Neural cell (in vitro differentiated cells): ENCODE results near the gene PCBD2. TPM values are rescaled to one million over a fixed set of nuclear protein-coding genes. Genes with fewer than 3 reads are reported as not detected.

ENCODE experiments used
- H2AFZ ChIP-seq: fragments of 200-600, 300-800 bp; sonication (generic), shearing (Covaris generic); 2 replicates; pipeline ENCODE4 v1.6.0; 2014; ENCODE audit warnings: low read depth, mild to moderate bottlenecking, antibody characterized with exemption, low read length, moderate library complexity
- H3F3A ChIP-seq: fragments of 200-600 bp; shearing (Covaris generic); 2 replicates; pipeline ENCODE4 v1.6.1; 2016; ENCODE audit warnings: mild to moderate bottlenecking, moderate library complexity, mixed read lengths, antibody characterized with exemption, low read length; ENCODE audit not compliant: insufficient read depth, poor library complexity, severe bottlenecking
- H3K27ac ChIP-seq: fragments of 200-600, 300-800 bp; sonication (generic), shearing (Covaris generic); 2 replicates; pipeline ENCODE4 v1.5.1; 2014; ENCODE audit warnings: mild to moderate bottlenecking, low read length, moderate library complexity
- H3K27me3 ChIP-seq: fragments of 300-800, 200-600 bp; sonication (generic), shearing (Covaris generic); 2 replicates; pipeline ENCODE4 v1.6.0; 2014; ENCODE audit warnings: mild to moderate bottlenecking, low read depth, low read length, moderate library complexity; ENCODE audit not compliant: insufficient read depth
- H3K36me3 ChIP-seq: fragments of 300-800, 200-600 bp; sonication (generic), shearing (Covaris generic); 2 replicates; pipeline ENCODE4 v1.5.1; 2014; ENCODE audit warnings: mild to moderate bottlenecking, antibody characterized with exemption, low read length, moderate library complexity; ENCODE audit not compliant: insufficient read depth
- H3K4me2 ChIP-seq: fragments of 300-800, 200-600 bp; sonication (generic), shearing (Covaris generic); 2 replicates; pipeline ENCODE4 v1.6.0; 2014; ENCODE audit warnings: mild to moderate bottlenecking, low read length
- H3K4me3 ChIP-seq: fragments of 300-800, 200-600 bp; sonication (generic), shearing (Covaris generic); 2 replicates; pipeline ENCODE4 v1.5.1; 2014; ENCODE audit warnings: mild to moderate bottlenecking, low read length, moderate library complexity
- H3K79me2 ChIP-seq: fragments of 200-600 bp; shearing (Covaris generic); replicated peaks from 2 replicates; pipeline ENCODE4 v1.6.0; 2014; ENCODE audit warnings: mild to moderate bottlenecking, low read length, moderate library complexity; ENCODE audit not compliant: insufficient read depth
- H3K9ac ChIP-seq: fragments of 300-800, 200-600 bp; sonication (generic), shearing (Covaris generic); 2 replicates; pipeline ENCODE4 v1.6.1; 2016; ENCODE audit warnings: mild to moderate bottlenecking, low read length, mixed read lengths
- H3K9me2 ChIP-seq: fragments of 200-600 bp; shearing (Covaris generic); 2 replicates; pipeline ENCODE4 v1.6.1; 2016; ENCODE audit warnings: mild to moderate bottlenecking, low read length, mixed read lengths; ENCODE audit not compliant: insufficient read depth
- H3K9me3 ChIP-seq: fragments of 200-600, 300-800 bp; sonication (generic), shearing (Covaris generic); 2 replicates; pipeline ENCODE4 v1.6.1; 2016; ENCODE audit warnings: mild to moderate bottlenecking, mixed run types, low read length, moderate library complexity, mixed read lengths
- H4K20me1 ChIP-seq: fragments of 200-600 bp; shearing (Covaris generic); 2 replicates; pipeline ENCODE4 v1.6.1; 2016; ENCODE audit warnings: mild to moderate bottlenecking, mixed run types; ENCODE audit not compliant: insufficient read depth
- CTCF ChIP-seq: fragments of 450-650 bp; IDR thresholded peaks from 2 replicates; pipeline ENCODE4 v1.5.1; 2014; ENCODE audit warnings: antibody characterized with exemption, mild to moderate bottlenecking, moderate library complexity; ENCODE audit not compliant: poor library complexity, severe bottlenecking
- EP300 ChIP-seq: fragments of 450-650 bp; conservative IDR thresholded peaks from 2 replicates; pipeline ENCODE4 v1.6.1; 2014; ENCODE audit warnings: antibody characterized with exemption, mild to moderate bottlenecking, moderate library complexity; ENCODE audit not compliant: poor library complexity, severe bottlenecking
- EZH2 ChIP-seq: fragments of 200-600, 300-800 bp; shearing (Covaris generic), sonication (generic); IDR thresholded peaks from 2 replicates; pipeline ENCODE4 v1.6.1; 2014; ENCODE audit warnings: antibody characterized with exemption, low read length, borderline replicate concordance, mild to moderate bottlenecking; ENCODE audit not compliant: insufficient read depth, poor library complexity, severe bottlenecking
- MXI1 ChIP-seq: fragments of 450-650 bp; conservative IDR thresholded peaks from 2 replicates; pipeline ENCODE4 v1.6.1; 2014; ENCODE audit warnings: antibody characterized with exemption, mild to moderate bottlenecking; ENCODE audit not compliant: poor library complexity, severe bottlenecking
- POLR2AphosphoS5 ChIP-seq: IDR thresholded peaks from 2 replicates; pipeline ENCODE4 v1.6.1; 2012
- RAD21 ChIP-seq: fragments of 450-650 bp; conservative IDR thresholded peaks from 2 replicates; pipeline ENCODE4 v1.6.1; 2014; ENCODE audit warnings: antibody characterized with exemption, mild to moderate bottlenecking, moderate library complexity
- REST ChIP-seq: IDR thresholded peaks from 2 replicates; pipeline ENCODE4 v1.6.1; 2012; ENCODE audit warnings: borderline replicate concordance
- SMC3 ChIP-seq: fragments of 450-650 bp; conservative IDR thresholded peaks from 2 replicates; pipeline ENCODE4 v1.6.1; 2014; ENCODE audit warnings: antibody characterized with exemption, mild to moderate bottlenecking, moderate library complexity; ENCODE audit not compliant: poor library complexity
- TAF1 ChIP-seq: IDR thresholded peaks from 2 replicates; pipeline ENCODE4 v1.6.1; 2012; ENCODE audit warnings: low read depth
- polyA plus RNA-seq: library from polyadenylated mRNA; depleted of rRNA; stranded (reverse); fragments of >200 nt; gene quantifications from 2 replicates; pipeline ENCODE4 v1.2.3, GENCODE V29; 2014

PCBD2 gene
- polyA plus RNA-seq, 1 donor from 2014 or later = 6.0 TPM

GRCh38 chr5:134957920-134958608, 53.1 kb downstream of the PCBD2 start:
- Histone ChIP-seq H3K9me2 (no peaks in the 10 kb centered on the region), H3K9me3 (no peaks in the 10 kb centered on the region), H3K4me2 (no peak overlapping the region), H2AFZ (no peak overlapping the region), H3K79me2 (no peaks in the 10 kb centered on the region), H3K36me3 (no peaks in the 10 kb centered on the region), H3F3A (no peaks in the 10 kb centered on the region), H3K27ac (no peak overlapping the region), H4K20me1 (no peaks in the 10 kb centered on the region), H3K27me3 (no peaks in the 10 kb centered on the region), H3K9ac (no peak overlapping the region), H3K4me3 (no peak overlapping the region)
- TF ChIP-seq EP300 (no peak), CTCF (no peak), MXI1 (no peak), EZH2 (no peak), RAD21 (no peak), REST (no peak), TAF1 (no peak), SMC3 (no peak)

- no peaks in the 10 kb centered on the region for H3K36me3 ChIP-seq
- no peaks in the 10 kb centered on the region for H3F3A ChIP-seq
- H3K27ac ChIP-seq = no peak overlapping the region
- H4K20me1 ChIP-seq = no peaks in the 10 kb centered on the region
- no peaks in the 10 kb centered on the region for H3K9me2 ChIP-seq
- no peaks in the 10 kb centered on the region for H3K27me3 ChIP-seq
- TF ChIP-seq EP300 = no peak
- no peak for TF ChIP-seq TAF1
- no peak for TF ChIP-seq REST
- no peak for TF ChIP-seq CTCF
- TF ChIP-seq SMC3 = no peak
- TF ChIP-seq RAD21 = no peak
- TF ChIP-seq MXI1 = no peak
- no peak for TF ChIP-seq POLR2AphosphoS5
- TF ChIP-seq EZH2 = no peak
- H3K4me2 ChIP-seq = no peak overlapping the region
- H3K9ac ChIP-seq = no peak overlapping the region
- H3K4me3 ChIP-seq = no peak overlapping the region
- no peak overlapping the region for H2AFZ ChIP-seq
- H3K79me2 ChIP-seq = no peaks in the 10 kb centered on the region
- H3K9me3 ChIP-seq = no peaks in the 10 kb centered on the region
Measured at GRCh38 chr5:134958755-134959154, 53.8 kb downstream of the PCBD2 start.
